Esophagus muscularis mucosa (tissue), 4 donors: ENCODE data around the gene NUCKS1. TPM values are rescaled to one million over a fixed set of nuclear protein-coding genes. Genes with fewer than 3 reads are reported as not detected.
"Not testable (repeated sequence)": the region's sequence is repeated elsewhere in the genome, so short reads cannot be mapped to it uniquely, and the experiment has no call there.

Experiments
- DNase-seq: peaks from one replicate; pipeline ENCODE4 v3.0.0-alpha.2; 2017; ENCODE audit errors: extremely low spot score
- H3K27ac ChIP-seq, 4 donors: fragments of 200-600 bp; sonication (generic); replicated peaks in 1 of 4; 1 replicate in 3 of 4; 2 replicates in 1 of 4; pipeline ENCODE4 v1.5.1; 2016 to 2019; ENCODE audit warnings: mild to moderate bottlenecking in 1 of 4
- H3K27me3 ChIP-seq, 4 donors: fragments of 200-600 bp; sonication (generic); one replicate each; pipeline versions ENCODE4 v1.5.1 to v1.6.0; 2016 to 2019
- H3K36me3 ChIP-seq, 4 donors: fragments of 200-600 bp; sonication (generic); one replicate each; pipeline ENCODE4 v1.5.1; 2016 to 2019
- H3K4me1 ChIP-seq, 4 donors: fragments of 200-600 bp; sonication (generic); one replicate each; pipeline ENCODE4 v1.5.1; 2016 to 2019
- H3K4me3 ChIP-seq, 4 donors: fragments of 200-600 bp; sonication (generic); 1 replicate in 2 of 4; 2 replicates in 2 of 4; pipeline ENCODE4 v1.5.1; 2016 to 2019; ENCODE audit warnings: mild to moderate bottlenecking in 4 of 4, moderate library complexity in 1 of 4
- H3K9me3 ChIP-seq, 4 donors: fragments of 200-600 bp; sonication (generic); 1 replicate in 3 of 4; 2 replicates in 1 of 4; pipeline ENCODE4 v1.5.1; 2016 to 2019
- EP300 ChIP-seq: sonication (generic); formaldehyde crosslinking; IDR thresholded peaks from one replicate; pipeline ENCODE4 v1.6.1; 2017; ENCODE audit warnings: antibody characterized with exemption
- POLR2A ChIP-seq: fragments of 450-650 bp; IDR thresholded peaks from one replicate; pipeline ENCODE4 v1.6.1; 2017; ENCODE audit warnings: antibody characterized with exemption, moderate library complexity, mild to moderate bottlenecking, low read depth
- POLR2AphosphoS5 ChIP-seq, 2 donors: sonication (generic); formaldehyde crosslinking; IDR thresholded peaks; one replicate each; pipeline ENCODE4 v1.6.1; 2017; ENCODE audit warnings: antibody characterized with exemption in 2 of 2
- WGBS: methylation state at CpG from one replicate; pipeline ENCODE4 v1.1.5; 2018; 5-methylcytosine and 5-hydroxymethylcytosine counted together
- intact Hi-C: fragments of 100-400 bp; cut with DNase I; formaldehyde crosslinking; loops from one replicate; pipeline ENCODE4 v1.15.1; 2023
- total RNA-seq, 4 donors: library from RNA; depleted of rRNA; stranded (reverse); fragments of >200 nt; gene quantifications; one replicate each; pipeline versions ENCODE4 v1.1.0 to v1.2.1, GENCODE V29; 2016
- TF ChIP-seq, protein P1 (sequence below), 3 experiments: fragments of 200-600 bp in 2 of 3; fragments of 450-650 bp in 1 of 3; sonication (generic) in 2 of 3; IDR thresholded peaks; one replicate each; pipeline ENCODE4 v1.5.1; 2017 to 2019; ENCODE audit warnings: antibody characterized with exemption in 3 of 3, mild to moderate bottlenecking in 2 of 3, moderate library complexity in 1 of 3

The NUCKS1 gene
- total RNA-seq, 4 donors from 2014 or later = 111 to 120 (median 116) TPM

DNA sequence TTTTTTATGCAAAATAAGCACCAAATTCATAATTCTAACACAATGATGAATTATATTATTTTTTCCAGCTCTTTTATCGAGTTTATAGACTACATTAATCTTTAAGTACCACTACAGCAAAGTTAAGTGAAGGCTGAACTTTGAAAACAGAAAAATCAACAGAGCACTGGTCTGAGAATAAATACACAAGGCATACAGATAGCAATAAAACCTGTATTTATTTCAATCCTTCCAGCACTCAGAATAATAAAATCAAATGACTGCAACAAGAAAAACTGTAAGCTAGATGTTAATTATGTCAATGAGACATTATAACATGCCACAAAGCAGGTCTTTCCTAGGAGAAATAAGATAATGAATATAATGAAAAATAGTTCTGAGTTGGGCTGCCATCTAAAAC, 24.5 kb downstream of the NUCKS1 start:
- peaks cover 0 to 17% (median 0%) of the 10 kb centered on the region in 4 donors for H3K4me1 ChIP-seq
- peaks cover 6 to 74% (median 48%) of the 10 kb centered on the region in 4 donors for H3K36me3 ChIP-seq
- no peak for DNase-seq
- intact Hi-C loops = no loop called here
- H3K27me3 ChIP-seq = no peaks in the 10 kb centered on the region
- TF ChIP-seq EP300 (no peak), POLR2A (no peak), POLR2AphosphoS5 (IDR thresholded peaks at IDR 0.05) (no peak)
- TF ChIP-seq, protein P1, sequence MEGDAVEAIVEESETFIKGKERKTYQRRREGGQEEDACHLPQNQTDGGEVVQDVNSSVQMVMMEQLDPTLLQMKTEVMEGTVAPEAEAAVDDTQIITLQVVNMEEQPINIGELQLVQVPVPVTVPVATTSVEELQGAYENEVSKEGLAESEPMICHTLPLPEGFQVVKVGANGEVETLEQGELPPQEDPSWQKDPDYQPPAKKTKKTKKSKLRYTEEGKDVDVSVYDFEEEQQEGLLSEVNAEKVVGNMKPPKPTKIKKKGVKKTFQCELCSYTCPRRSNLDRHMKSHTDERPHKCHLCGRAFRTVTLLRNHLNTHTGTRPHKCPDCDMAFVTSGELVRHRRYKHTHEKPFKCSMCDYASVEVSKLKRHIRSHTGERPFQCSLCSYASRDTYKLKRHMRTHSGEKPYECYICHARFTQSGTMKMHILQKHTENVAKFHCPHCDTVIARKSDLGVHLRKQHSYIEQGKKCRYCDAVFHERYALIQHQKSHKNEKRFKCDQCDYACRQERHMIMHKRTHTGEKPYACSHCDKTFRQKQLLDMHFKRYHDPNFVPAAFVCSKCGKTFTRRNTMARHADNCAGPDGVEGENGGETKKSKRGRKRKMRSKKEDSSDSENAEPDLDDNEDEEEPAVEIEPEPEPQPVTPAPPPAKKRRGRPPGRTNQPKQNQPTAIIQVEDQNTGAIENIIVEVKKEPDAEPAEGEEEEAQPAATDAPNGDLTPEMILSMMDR (IDR thresholded peaks at IDR 0.05) = no peak
- H3K4me3 ChIP-seq = no peak overlapping the region
- no peaks in the 10 kb centered on the region for H3K9me3 ChIP-seq
- WGBS = 83% methylated on average over 1 of the region's 1 CpG
- H3K27ac ChIP-seq = no peak overlapping the region

GRCh38 chr1:205720740-205721139, 29.2 kb downstream of the NUCKS1 start:
- H3K4me1 ChIP-seq, intact Hi-C loops, H3K4me3 ChIP-seq, H3K27me3 ChIP-seq, H3K9me3 ChIP-seq, H3K27ac ChIP-seq, DNase-seq: not testable (repeated sequence)
- peaks cover 34 to 97% (median 76%) of the 10 kb centered on the region in 4 donors for H3K36me3 ChIP-seq
- WGBS = 58% methylated on average over 2 of the region's 2 CpGs

DNA sequence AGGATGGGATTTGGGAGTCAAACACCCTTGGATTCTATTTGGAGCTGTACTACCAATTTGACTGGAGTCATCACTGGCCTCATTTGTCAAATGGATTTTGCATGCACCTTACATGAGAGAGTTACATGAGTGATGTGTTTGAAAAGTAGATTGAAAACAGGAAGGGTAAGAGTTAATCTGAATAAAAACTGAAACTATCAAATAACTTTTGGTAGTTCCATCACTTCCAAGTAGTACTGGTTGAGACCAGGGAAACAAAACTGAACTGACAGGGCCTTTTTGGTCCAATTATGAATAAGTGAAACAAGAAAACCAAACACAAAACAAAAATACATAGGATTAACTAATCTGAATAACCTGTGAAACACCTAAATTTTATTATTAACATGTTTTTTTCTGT, 30.2 kb downstream of the NUCKS1 start:
- no peaks in the 10 kb centered on the region for H3K9me3 ChIP-seq
- peaks cover 0 to 5% (median 0%) of the 10 kb centered on the region in 4 donors for H3K4me1 ChIP-seq
- intact Hi-C loops = no loop called here
- TF ChIP-seq EP300 = no peak
- TF ChIP-seq POLR2A = no peak
- no peak for TF ChIP-seq POLR2AphosphoS5 (IDR thresholded peaks at IDR 0.05)
- no peak for DNase-seq
- H3K27me3 ChIP-seq = no peaks in the 10 kb centered on the region
- no peak overlapping the region for H3K27ac ChIP-seq
- peaks cover 34 to 100% (median 85%) of the 10 kb centered on the region in 4 donors for H3K36me3 ChIP-seq
- H3K4me3 ChIP-seq = no peak overlapping the region

GRCh38 chr1:205719015-205719414, 31.0 kb downstream of the NUCKS1 start:
- intact Hi-C loops = no loop called here
- H3K9me3 ChIP-seq = no peaks in the 10 kb centered on the region
- WGBS = 63% methylated on average over 3 of the region's 3 CpGs

GRCh38 chr1:205716371-205717132, 33.4 kb downstream of the NUCKS1 start:
- Histone ChIP-seq H3K4me1 (peaks cover 0 to 14% (median 11%) of the 10 kb centered on the region in 4 donors), H3K27ac (no peak overlapping the region), H3K4me3 (no peak overlapping the region), H3K27me3 (no peaks in the 10 kb centered on the region), H3K36me3 (peaks cover 34 to 72% (median 66%) of the 10 kb centered on the region in 4 donors), H3K9me3 (no peaks in the 10 kb centered on the region)
- 86% methylated on average over 7 of the region's 7 CpGs for WGBS
- intact Hi-C loops = no loop called here
- no peak for DNase-seq
- TF ChIP-seq EP300 (no peak), POLR2AphosphoS5 (IDR thresholded peaks at IDR 0.05) (no peak), POLR2A (no peak)
- TF ChIP-seq, protein P1 (IDR thresholded peaks at IDR 0.05) = no peak

More at GRCh38 chr1:205719015-205719414, 31.0 kb downstream of the NUCKS1 start:
- Histone ChIP-seq H3K36me3 (peaks cover 34 to 96% (median 87%) of the 10 kb centered on the region in 4 donors), H3K27ac (no peak overlapping the region), H3K4me1 (peaks cover 0 to 2% (median 0%) of the 10 kb centered on the region in 4 donors), H3K27me3 (no peaks in the 10 kb centered on the region), H3K4me3 (no peak overlapping the region)
- TF ChIP-seq EP300 = no peak
- TF ChIP-seq POLR2AphosphoS5 (IDR thresholded peaks at IDR 0.05) = no peak
- TF ChIP-seq, protein P1 (IDR thresholded peaks at IDR 0.05) = no peak
- TF ChIP-seq POLR2A = no peak
- DNase-seq = no peak
